Measurements from ENCODE around the gene AKAP6.

AKAP6 gene

DNA sequence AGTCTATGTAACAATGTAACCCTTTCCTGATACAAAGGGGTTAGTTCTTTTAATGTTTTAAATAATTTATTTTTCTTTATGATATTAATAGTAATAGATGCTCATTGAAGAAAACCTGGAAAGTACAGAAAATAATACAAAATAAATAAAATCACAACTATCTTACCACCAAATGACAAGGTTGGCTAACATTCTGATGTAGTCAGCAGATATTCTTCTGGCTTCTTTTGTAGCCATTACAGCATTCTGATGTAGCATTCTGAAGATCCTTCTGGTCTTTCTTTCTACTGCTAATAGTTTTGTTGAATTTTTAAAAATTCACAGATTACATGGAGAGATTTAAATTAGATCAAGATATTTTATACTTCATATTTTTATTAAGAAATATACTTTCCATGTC is 301.6 kb downstream of the AKAP6 start:
- no peaks in the 10 kb centered on the region for H3K9me3 ChIP-seq (ENCODE audit: control insufficient read depth, low read length)
- DNase-seq = no peak
- no peaks in the 10 kb centered on the region for H3K4me1 ChIP-seq (ENCODE audit: control insufficient read depth, insufficient read depth, low read length, poor library complexity, severe bottlenecking)
- no peak overlapping the region for H3K27ac ChIP-seq (ENCODE audit: insufficient read depth, low read length, poor library complexity, severe bottlenecking)
- no peaks in the 10 kb centered on the region for H3K27me3 ChIP-seq (replicated peaks; ENCODE audit: control insufficient read depth, insufficient read depth, low read length, poor library complexity, severe bottlenecking)
- H3K4me3 ChIP-seq (ENCODE audit: insufficient read depth, low read depth, low read length, poor library complexity, severe bottlenecking) = no peak overlapping the region
- no peaks in the 10 kb centered on the region for H3K36me3 ChIP-seq (ENCODE audit: control insufficient read depth, insufficient read depth, low read length)

DNA sequence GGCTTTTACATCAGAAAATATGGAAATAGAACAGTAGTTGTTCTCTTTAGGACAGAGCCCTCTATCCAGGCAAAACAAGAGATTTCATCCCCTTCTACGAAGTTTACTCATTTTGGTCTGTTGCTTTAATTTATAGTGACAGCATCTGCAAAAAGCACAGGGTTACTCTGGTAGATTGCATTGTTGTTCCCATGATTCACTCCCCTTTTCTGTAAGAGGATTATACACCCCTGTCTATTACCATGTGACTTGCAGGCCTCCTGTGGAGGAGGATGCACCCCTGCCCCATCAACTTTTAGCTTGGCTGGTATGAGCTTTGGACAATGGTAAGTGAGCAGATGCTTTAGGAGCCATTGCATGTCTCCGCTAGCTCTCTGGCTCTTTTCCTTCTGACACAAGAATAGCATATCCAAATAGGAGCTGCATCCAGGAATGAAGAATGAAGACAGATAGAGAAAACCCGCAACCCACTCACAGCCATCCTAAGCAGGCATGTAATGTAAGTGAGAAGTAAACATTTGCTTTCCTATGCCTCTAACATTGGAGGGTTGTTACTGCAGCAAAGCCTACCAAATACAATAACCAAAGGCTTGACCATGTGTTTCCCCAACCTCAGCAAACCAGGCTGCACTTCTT is 304.2 kb downstream of the AKAP6 start:
- Histone ChIP-seq H3K27me3 (replicated peaks; ENCODE audit: control insufficient read depth, insufficient read depth, low read length, poor library complexity, severe bottlenecking) (no peaks in the 10 kb centered on the region), H3K36me3 (ENCODE audit: control insufficient read depth, insufficient read depth, low read length) (no peaks in the 10 kb centered on the region), H3K4me3 (ENCODE audit: insufficient read depth, low read depth, low read length, poor library complexity, severe bottlenecking) (no peak overlapping the region), H3K9me3 (ENCODE audit: control insufficient read depth, low read length) (no peaks in the 10 kb centered on the region), H3K4me1 (ENCODE audit: control insufficient read depth, insufficient read depth, low read length, poor library complexity, severe bottlenecking) (no peaks in the 10 kb centered on the region), H3K27ac (ENCODE audit: insufficient read depth, low read length, poor library complexity, severe bottlenecking) (no peak overlapping the region)
- DNase-seq = no peak

DNA sequence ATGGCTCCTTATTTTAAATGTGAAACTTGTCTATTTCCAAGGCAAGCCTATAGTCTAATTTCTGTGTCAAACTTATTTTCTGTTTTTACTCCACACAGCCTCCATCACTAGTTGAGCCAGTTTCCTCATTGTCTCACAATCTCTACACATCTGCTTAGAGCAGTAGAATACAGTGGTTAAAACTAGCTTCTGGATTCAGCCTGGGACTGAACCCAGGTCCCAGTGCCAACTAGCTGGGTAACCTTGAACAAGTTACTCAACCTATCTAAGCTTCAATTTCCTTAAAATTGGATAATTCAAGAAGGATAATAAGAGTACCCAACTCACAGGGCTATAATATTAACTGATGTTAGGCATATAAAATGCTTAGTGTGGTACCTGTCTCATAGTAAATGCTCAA is 304.8 kb downstream of the AKAP6 start:
- no peak for DNase-seq
- H3K4me3 ChIP-seq (ENCODE audit: insufficient read depth, low read depth, low read length, poor library complexity, severe bottlenecking) = no peak overlapping the region
- no peaks in the 10 kb centered on the region for H3K9me3 ChIP-seq (ENCODE audit: control insufficient read depth, low read length)
- H3K27me3 ChIP-seq (replicated peaks; ENCODE audit: control insufficient read depth, insufficient read depth, low read length, poor library complexity, severe bottlenecking) = no peaks in the 10 kb centered on the region
- H3K36me3 ChIP-seq (ENCODE audit: control insufficient read depth, insufficient read depth, low read length) = no peaks in the 10 kb centered on the region
- H3K4me1 ChIP-seq (ENCODE audit: control insufficient read depth, insufficient read depth, low read length, poor library complexity, severe bottlenecking) = no peaks in the 10 kb centered on the region
- no peak overlapping the region for H3K27ac ChIP-seq (ENCODE audit: insufficient read depth, low read length, poor library complexity, severe bottlenecking)

DNA sequence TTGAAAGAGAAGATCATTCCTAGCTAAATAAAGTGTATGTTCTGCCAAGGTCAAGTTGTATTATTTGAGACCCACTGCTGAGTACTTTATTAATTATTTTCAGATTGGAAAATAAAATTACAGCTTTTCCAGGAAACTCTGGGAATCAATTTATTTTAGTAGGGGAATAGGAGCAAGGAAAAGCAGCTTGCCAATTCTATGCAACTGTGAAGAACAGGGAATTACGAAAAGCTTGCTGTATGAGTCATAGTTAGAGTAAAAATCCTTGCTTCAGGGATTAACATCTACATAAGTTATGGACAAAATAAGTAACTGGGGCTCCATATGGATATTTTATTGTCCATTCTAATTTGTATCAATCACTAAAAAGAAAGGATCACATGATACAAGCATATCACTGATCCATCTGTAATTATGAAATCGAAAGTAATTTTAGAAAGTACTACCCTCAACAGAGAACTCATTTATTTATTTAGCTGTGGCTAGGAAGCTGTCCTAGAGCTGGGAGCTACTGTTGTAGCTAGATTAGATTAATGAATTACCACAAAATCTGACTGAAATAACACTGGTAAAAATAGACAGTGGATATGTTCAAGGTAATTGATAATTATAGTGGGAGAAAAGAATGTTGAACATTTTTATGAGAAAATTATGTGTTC is 306.1 kb downstream of the AKAP6 start:
- Histone ChIP-seq H3K27ac (ENCODE audit: insufficient read depth, low read length, poor library complexity, severe bottlenecking) (no peak overlapping the region), H3K4me3 (ENCODE audit: insufficient read depth, low read depth, low read length, poor library complexity, severe bottlenecking) (no peak overlapping the region), H3K9me3 (ENCODE audit: control insufficient read depth, low read length) (no peaks in the 10 kb centered on the region), H3K4me1 (ENCODE audit: control insufficient read depth, insufficient read depth, low read length, poor library complexity, severe bottlenecking) (no peaks in the 10 kb centered on the region), H3K36me3 (ENCODE audit: control insufficient read depth, insufficient read depth, low read length) (no peaks in the 10 kb centered on the region), H3K27me3 (replicated peaks; ENCODE audit: control insufficient read depth, insufficient read depth, low read length, poor library complexity, severe bottlenecking) (no peaks in the 10 kb centered on the region)
- no peak for DNase-seq

DNA sequence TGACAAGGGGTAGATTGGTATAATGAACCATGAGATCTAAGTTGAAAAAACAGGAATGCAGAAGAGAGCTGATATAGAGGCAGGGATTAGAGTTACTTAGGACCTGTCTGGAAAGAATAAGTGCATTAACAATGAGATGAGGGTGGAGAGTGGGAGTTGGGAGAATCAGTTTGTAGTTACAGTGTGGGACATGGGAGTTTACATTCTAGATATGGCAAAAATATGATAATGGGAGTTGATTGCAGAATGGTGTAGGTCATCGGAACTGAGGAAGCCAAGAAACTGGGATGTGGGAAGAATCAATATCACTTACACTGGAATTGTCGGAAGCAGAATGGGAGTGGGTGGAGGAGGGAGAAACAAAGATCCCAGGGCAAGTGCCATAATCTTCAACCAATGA is 308.5 kb downstream of the AKAP6 start:
- Histone ChIP-seq H3K27me3 (replicated peaks; ENCODE audit: control insufficient read depth, insufficient read depth, low read length, poor library complexity, severe bottlenecking) (no peaks in the 10 kb centered on the region), H3K4me3 (ENCODE audit: insufficient read depth, low read depth, low read length, poor library complexity, severe bottlenecking) (no peak overlapping the region), H3K9me3 (ENCODE audit: control insufficient read depth, low read length) (no peaks in the 10 kb centered on the region), H3K4me1 (ENCODE audit: control insufficient read depth, insufficient read depth, low read length, poor library complexity, severe bottlenecking) (no peaks in the 10 kb centered on the region), H3K36me3 (ENCODE audit: control insufficient read depth, insufficient read depth, low read length) (no peaks in the 10 kb centered on the region), H3K27ac (ENCODE audit: insufficient read depth, low read length, poor library complexity, severe bottlenecking) (no peak overlapping the region)
- no peak for DNase-seq

DNA sequence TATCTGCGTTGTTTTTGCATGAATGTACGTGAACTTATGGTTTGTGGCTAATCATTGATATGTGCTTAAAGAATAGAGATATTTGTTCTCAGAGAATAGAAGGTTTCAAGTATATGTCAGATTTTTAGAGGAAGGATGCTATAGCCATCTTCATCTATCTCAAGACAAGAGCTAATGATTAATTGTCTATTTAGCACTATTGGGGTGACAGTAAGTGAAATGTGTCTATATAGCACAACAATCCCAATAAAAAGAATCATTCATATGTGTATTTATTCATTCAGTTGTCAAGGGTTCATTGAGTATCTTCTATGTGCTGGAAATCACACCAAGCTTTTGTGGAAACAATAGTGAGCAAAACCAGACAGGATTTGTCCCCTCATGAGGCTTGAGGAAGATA is 310.1 kb downstream of the AKAP6 start:
- no peak overlapping the region for H3K4me3 ChIP-seq (ENCODE audit: insufficient read depth, low read depth, low read length, poor library complexity, severe bottlenecking)
- no peaks in the 10 kb centered on the region for H3K4me1 ChIP-seq (ENCODE audit: control insufficient read depth, insufficient read depth, low read length, poor library complexity, severe bottlenecking)
- no peaks in the 10 kb centered on the region for H3K36me3 ChIP-seq (ENCODE audit: control insufficient read depth, insufficient read depth, low read length)
- H3K27ac ChIP-seq (ENCODE audit: insufficient read depth, low read length, poor library complexity, severe bottlenecking) = no peak overlapping the region
- H3K27me3 ChIP-seq (replicated peaks; ENCODE audit: control insufficient read depth, insufficient read depth, low read length, poor library complexity, severe bottlenecking) = no peaks in the 10 kb centered on the region
- H3K9me3 ChIP-seq (ENCODE audit: control insufficient read depth, low read length) = no peaks in the 10 kb centered on the region
- DNase-seq = no peak

DNA sequence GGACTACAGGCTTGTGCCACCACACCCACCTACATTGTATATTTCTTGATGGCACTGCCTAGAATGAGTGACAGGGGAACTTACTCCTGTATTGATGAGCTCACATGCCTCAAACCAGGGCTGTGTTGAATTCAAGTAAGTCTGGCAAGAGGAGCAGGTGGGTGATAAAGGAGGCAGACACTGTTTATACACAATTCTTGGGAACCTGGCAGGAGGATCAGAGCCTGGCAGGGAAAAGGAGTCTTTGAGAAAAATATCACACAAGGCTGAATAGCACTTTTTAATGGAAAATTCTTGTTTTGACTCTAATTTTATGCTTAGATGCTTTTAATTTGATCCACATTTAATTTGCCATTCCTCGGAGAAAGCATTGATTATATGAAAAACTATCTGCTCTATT is 316.5 kb downstream of the AKAP6 start:
- H3K27ac ChIP-seq (ENCODE audit: insufficient read depth, low read length, poor library complexity, severe bottlenecking) = no peak overlapping the region
- H3K27me3 ChIP-seq (replicated peaks; ENCODE audit: control insufficient read depth, insufficient read depth, low read length, poor library complexity, severe bottlenecking) = no peaks in the 10 kb centered on the region
- H3K4me3 ChIP-seq (ENCODE audit: insufficient read depth, low read depth, low read length, poor library complexity, severe bottlenecking) = no peak overlapping the region
- no peaks in the 10 kb centered on the region for H3K4me1 ChIP-seq (ENCODE audit: control insufficient read depth, insufficient read depth, low read length, poor library complexity, severe bottlenecking)
- H3K9me3 ChIP-seq (ENCODE audit: control insufficient read depth, low read length) = no peaks in the 10 kb centered on the region
- H3K36me3 ChIP-seq (ENCODE audit: control insufficient read depth, insufficient read depth, low read length) = no peaks in the 10 kb centered on the region
- DNase-seq = no peak

DNA sequence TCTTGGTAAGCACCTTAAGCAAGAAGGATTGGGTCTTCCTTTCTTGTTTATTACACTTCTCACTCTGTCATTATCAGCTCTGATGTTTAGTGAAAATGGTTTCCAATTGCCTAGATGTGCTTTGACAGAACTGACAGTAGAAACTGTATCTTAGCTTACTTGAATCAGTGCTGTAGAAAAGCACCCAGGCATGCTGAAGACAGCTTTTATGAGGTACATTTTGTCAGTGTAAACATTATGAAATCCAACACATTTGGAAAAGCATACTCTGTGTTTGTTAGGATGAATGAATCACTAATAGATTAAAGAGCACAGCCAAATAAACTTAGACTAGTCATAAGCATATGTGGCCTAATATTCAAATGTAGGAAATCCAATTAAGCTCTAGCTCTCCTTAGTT is 319.3 kb downstream of the AKAP6 start:
- no peaks in the 10 kb centered on the region for H3K4me1 ChIP-seq (ENCODE audit: control insufficient read depth, insufficient read depth, low read length, poor library complexity, severe bottlenecking)
- no peaks in the 10 kb centered on the region for H3K36me3 ChIP-seq (ENCODE audit: control insufficient read depth, insufficient read depth, low read length)
- no peak overlapping the region for H3K4me3 ChIP-seq (ENCODE audit: insufficient read depth, low read depth, low read length, poor library complexity, severe bottlenecking)
- no peaks in the 10 kb centered on the region for H3K9me3 ChIP-seq (ENCODE audit: control insufficient read depth, low read length)
- no peak for DNase-seq
- H3K27me3 ChIP-seq (replicated peaks; ENCODE audit: control insufficient read depth, insufficient read depth, low read length, poor library complexity, severe bottlenecking) = no peaks in the 10 kb centered on the region
- no peak overlapping the region for H3K27ac ChIP-seq (ENCODE audit: insufficient read depth, low read length, poor library complexity, severe bottlenecking)

DNA sequence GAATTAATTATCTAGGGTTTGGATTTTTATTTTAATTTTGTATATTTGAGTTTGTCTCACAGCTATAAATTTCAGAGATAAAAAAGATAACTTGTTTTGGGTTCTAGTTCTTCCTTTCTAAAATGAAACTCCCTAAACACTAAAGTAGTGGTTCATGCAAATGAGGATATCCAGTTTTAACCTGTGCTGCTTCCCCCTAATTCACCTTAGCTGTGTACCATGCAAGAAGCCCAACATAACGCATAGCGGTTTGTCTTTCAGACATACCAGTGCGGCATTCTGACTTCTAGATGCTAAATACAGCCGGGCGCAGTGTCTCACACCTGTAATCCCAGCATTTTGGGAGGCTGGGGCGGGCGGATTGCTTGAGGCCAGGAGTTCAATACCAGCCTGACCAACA is 320.9 kb downstream of the AKAP6 start:
- Histone ChIP-seq H3K4me3 (ENCODE audit: insufficient read depth, low read depth, low read length, poor library complexity, severe bottlenecking) (no peak overlapping the region), H3K4me1 (ENCODE audit: control insufficient read depth, insufficient read depth, low read length, poor library complexity, severe bottlenecking) (no peaks in the 10 kb centered on the region), H3K36me3 (ENCODE audit: control insufficient read depth, insufficient read depth, low read length) (no peaks in the 10 kb centered on the region), H3K9me3 (ENCODE audit: control insufficient read depth, low read length) (no peaks in the 10 kb centered on the region), H3K27ac (ENCODE audit: insufficient read depth, low read length, poor library complexity, severe bottlenecking) (no peak overlapping the region), H3K27me3 (replicated peaks; ENCODE audit: control insufficient read depth, insufficient read depth, low read length, poor library complexity, severe bottlenecking) (no peaks in the 10 kb centered on the region)
- DNase-seq = no peak

DNA sequence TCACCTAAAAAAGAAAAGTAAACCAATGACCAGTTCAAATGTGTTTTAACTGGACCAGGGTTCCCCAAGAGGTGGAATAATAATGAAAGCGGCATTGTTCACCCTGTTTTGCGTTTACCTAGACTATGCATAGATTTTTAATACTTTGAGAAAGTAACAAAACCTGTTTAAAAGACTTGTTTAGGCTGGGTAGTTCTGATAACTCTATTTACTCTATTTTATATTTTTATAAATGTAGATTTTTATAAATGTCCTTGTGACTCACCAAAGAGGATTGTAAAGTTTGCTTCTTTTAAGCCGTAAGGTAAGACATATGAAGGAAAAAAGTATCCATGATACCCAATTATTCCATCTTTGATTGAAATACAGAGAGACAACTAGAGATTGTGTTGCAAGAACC is 321.6 kb downstream of the AKAP6 start:
- no peaks in the 10 kb centered on the region for H3K9me3 ChIP-seq (ENCODE audit: control insufficient read depth, low read length)
- H3K4me3 ChIP-seq (ENCODE audit: insufficient read depth, low read depth, low read length, poor library complexity, severe bottlenecking) = no peak overlapping the region
- no peaks in the 10 kb centered on the region for H3K27me3 ChIP-seq (replicated peaks; ENCODE audit: control insufficient read depth, insufficient read depth, low read length, poor library complexity, severe bottlenecking)
- H3K27ac ChIP-seq (ENCODE audit: insufficient read depth, low read length, poor library complexity, severe bottlenecking) = no peak overlapping the region
- no peaks in the 10 kb centered on the region for H3K36me3 ChIP-seq (ENCODE audit: control insufficient read depth, insufficient read depth, low read length)
- H3K4me1 ChIP-seq (ENCODE audit: control insufficient read depth, insufficient read depth, low read length, poor library complexity, severe bottlenecking) = no peaks in the 10 kb centered on the region
- DNase-seq = no peak

Measured in effector memory CD4-positive, alpha-beta T cell (primary cell).